Measurements from ENCODE around the gene LARP1B.
"Not testable (repeated sequence)": the region's sequence is repeated elsewhere in the genome, so short reads cannot be mapped to it uniquely, and the experiment has no call there.

Gene LARP1B

GRCh38 chr4:128060699-128061565 lies at the start of gene LARP1B:
LARP1B (plus strand) TSS chr4:128061312; CDS start chr4:128074952, 13,640 bp downstream.
- H3K4me3 ChIP-seq (ENCODE audit: low read depth, low read length) = peak within 1 kb of the TSS; percentile 68
- DNase-seq (ENCODE audit: low read depth) = peak; percentile 98
- TF ChIP-seq MYC (IDR thresholded peaks at IDR 0.05; ENCODE audit: low read depth, low read length) (peak; percentile 83), POLR2A (IDR thresholded peaks at IDR 0.05; ENCODE audit: extremely low read depth, insufficient read length) (peak; percentile 87), MAX (IDR thresholded peaks at IDR 0.05; ENCODE audit: low read depth, low read length) (peak; percentile 48), CTCF (IDR thresholded peaks at IDR 0.05; ENCODE audit: low read depth, low read length) (no peak)

GRCh38 chr4:128025319-128025718 lies 35.8 kb upstream of the LARP1B start:
- no peak for DNase-seq (ENCODE audit: low read depth)
- no peak for TF ChIP-seq CTCF (IDR thresholded peaks at IDR 0.05; ENCODE audit: low read depth, low read length)
- TF ChIP-seq MYC (IDR thresholded peaks at IDR 0.05; ENCODE audit: low read depth, low read length) = no peak
- TF ChIP-seq MAX (IDR thresholded peaks at IDR 0.05; ENCODE audit: low read depth, low read length) = no peak
- TF ChIP-seq POLR2A (IDR thresholded peaks at IDR 0.05; ENCODE audit: extremely low read depth, insufficient read length) = no peak
- no peak overlapping the region for H3K4me3 ChIP-seq (ENCODE audit: low read depth, low read length)

GRCh38 chr4:128029907-128030306 lies 31.2 kb upstream of the LARP1B start:
- no peak overlapping the region for H3K4me3 ChIP-seq (ENCODE audit: low read depth, low read length)
- TF ChIP-seq MYC (IDR thresholded peaks at IDR 0.05; ENCODE audit: low read depth, low read length) (no peak), MAX (IDR thresholded peaks at IDR 0.05; ENCODE audit: low read depth, low read length) (no peak), POLR2A (IDR thresholded peaks at IDR 0.05; ENCODE audit: extremely low read depth, insufficient read length) (no peak), CTCF (IDR thresholded peaks at IDR 0.05; ENCODE audit: low read depth, low read length) (no peak)
- no peak for DNase-seq (ENCODE audit: low read depth)

GRCh38 chr4:128031756-128032384 lies 29.2 kb upstream of the LARP1B start:
- no peak overlapping the region for H3K4me3 ChIP-seq (ENCODE audit: low read depth, low read length)
- TF ChIP-seq CTCF (IDR thresholded peaks at IDR 0.05; ENCODE audit: low read depth, low read length) = no peak
- TF ChIP-seq MYC (IDR thresholded peaks at IDR 0.05; ENCODE audit: low read depth, low read length) = no peak
- TF ChIP-seq MAX (IDR thresholded peaks at IDR 0.05; ENCODE audit: low read depth, low read length) = no peak
- no peak for TF ChIP-seq POLR2A (IDR thresholded peaks at IDR 0.05; ENCODE audit: extremely low read depth, insufficient read length)
- DNase-seq (ENCODE audit: low read depth) = no peak

- TF ChIP-seq POLR2A (IDR thresholded peaks at IDR 0.05; ENCODE audit: extremely low read depth, insufficient read length) (no peak), MAX (IDR thresholded peaks at IDR 0.05; ENCODE audit: low read depth, low read length) (no peak), MYC (IDR thresholded peaks at IDR 0.05; ENCODE audit: low read depth, low read length) (no peak), CTCF (IDR thresholded peaks at IDR 0.05; ENCODE audit: low read depth, low read length) (no peak)
- no peak for DNase-seq (ENCODE audit: low read depth)
Measured at GRCh38 chr4:128039568-128039967, 21.5 kb upstream of the LARP1B start.

GRCh38 chr4:128047019-128047418 lies 14.1 kb upstream of the LARP1B start:
- not testable (repeated sequence) for DNase-seq (ENCODE audit: low read depth)

More at GRCh38 chr4:128039568-128039967, 21.5 kb upstream of the LARP1B start:
- H3K4me3 ChIP-seq (ENCODE audit: low read depth, low read length) = no peak overlapping the region

GRCh38 chr4:128047514-128047913 lies 13.6 kb upstream of the LARP1B start:
- DNase-seq (ENCODE audit: low read depth); H3K4me3 ChIP-seq (ENCODE audit: low read depth, low read length): not testable (repeated sequence)

More at GRCh38 chr4:128047019-128047418, 14.1 kb upstream of the LARP1B start:
- not testable (repeated sequence) for H3K4me3 ChIP-seq (ENCODE audit: low read depth, low read length)
